ENCODE data around the gene CLMP. TPM values are rescaled to one million over a fixed set of nuclear protein-coding genes. Genes with fewer than 3 reads are reported as not detected.

Gene CLMP
- total RNA-seq, 1 donor from 2014 or later, result 34.7 TPM

- DNase-seq, result peak; percentile 69
Measured at GRCh38 chr11:123188508-123189165, 6.4 kb downstream of the CLMP start.

DNA sequence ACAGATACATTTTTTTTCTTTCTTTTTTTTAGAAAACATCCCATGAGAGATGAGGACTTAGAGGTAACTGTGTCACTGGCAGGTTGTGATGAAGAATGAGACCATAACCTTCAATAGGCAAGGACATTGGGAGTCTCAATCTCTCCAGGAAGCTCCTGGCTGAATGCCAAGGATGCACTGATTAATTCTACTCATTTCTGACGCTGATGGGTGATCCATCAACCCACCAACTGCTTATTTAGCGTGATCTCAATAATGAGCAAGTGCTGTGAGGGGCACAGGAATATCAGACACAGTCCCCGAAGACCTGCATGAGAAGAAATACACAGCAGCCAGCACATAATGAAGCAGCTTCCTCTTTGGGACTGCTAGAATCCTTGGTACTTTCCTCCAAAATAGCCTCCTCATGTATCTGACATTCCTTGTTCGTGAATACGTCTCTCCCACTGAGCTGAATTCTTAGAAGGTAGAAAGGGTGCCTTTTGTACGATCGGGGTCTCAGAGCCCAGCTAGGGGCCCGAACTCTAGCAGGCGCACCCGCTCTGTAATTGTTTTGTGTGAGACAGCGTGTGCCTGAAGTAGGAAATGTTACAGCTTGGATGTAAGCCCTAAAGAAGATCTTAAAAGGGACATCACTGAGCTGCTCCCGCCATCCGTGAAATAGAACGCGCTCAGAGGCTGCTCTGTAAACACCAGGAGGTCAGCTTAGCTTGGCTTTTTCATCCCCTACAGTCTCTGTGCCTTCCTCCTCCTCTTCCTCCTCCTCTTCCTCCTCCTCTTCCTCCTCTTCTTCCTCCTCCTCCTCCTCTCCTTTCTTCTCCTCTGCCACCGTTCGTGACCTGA lies 7.2 kb downstream of the CLMP start:
- DNase-seq, result no peak

GRCh38 chr11:123187248-123187647 lies 7.8 kb downstream of the CLMP start:
- DNase-seq, result no peak

- DNase-seq, result no peak
Measured at GRCh38 chr11:123186286-123186685, 8.8 kb downstream of the CLMP start.

GRCh38 chr11:123185326-123185725 lies 9.7 kb downstream of the CLMP start:
- DNase-seq, result no peak

GRCh38 chr11:123184531-123184930 lies 10.5 kb downstream of the CLMP start:
- DNase-seq, result no peak

- no peak for DNase-seq
Measured at GRCh38 chr11:123183391-123184099, 11.5 kb downstream of the CLMP start.

- no peak for DNase-seq
Measured at GRCh38 chr11:123181767-123182500, 13.1 kb downstream of the CLMP start.

DNA sequence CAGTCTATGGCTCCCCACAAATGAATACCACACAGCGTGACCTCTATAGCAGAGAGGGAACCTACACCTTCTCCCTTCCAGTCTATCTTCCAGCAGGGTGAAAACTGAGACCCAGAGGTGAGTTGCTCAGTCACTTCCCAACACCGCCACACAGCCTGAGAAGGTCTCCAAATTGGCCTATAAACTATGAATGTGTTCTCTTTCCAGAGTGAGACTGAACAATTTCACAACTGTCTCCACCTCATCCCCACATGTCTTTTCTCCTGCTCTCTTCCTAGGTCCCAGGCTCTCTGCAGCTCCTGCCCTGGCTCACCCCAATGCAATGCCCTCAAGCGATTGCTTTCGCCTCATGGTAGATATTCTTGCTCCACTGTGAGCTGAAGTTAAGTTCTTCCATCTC lies 14.0 kb downstream of the CLMP start:
- no peak for DNase-seq

- DNase-seq, result no peak
Measured at GRCh38 chr11:123180574-123180973, 14.5 kb downstream of the CLMP start.

DNA sequence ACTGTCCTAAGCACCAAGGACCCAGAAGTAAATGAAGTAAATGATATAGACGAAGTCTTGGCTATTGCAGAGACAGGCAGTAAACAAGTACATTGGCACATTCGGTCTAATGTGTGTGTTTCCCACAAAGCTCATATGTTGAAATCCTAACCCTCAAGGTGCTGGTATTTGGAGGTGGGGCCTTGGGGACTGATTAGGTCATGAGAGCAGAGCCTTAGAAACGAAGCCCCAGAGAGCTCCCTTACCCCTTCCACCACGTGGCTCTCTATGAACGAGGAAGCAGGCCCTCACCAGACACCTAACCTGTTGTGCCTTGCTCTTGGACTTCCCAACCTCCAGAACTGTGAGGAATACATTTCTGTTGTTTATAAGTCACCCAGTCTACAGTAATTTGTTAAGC lies 14.9 kb downstream of the CLMP start:
- DNase-seq, result no peak

DNA sequence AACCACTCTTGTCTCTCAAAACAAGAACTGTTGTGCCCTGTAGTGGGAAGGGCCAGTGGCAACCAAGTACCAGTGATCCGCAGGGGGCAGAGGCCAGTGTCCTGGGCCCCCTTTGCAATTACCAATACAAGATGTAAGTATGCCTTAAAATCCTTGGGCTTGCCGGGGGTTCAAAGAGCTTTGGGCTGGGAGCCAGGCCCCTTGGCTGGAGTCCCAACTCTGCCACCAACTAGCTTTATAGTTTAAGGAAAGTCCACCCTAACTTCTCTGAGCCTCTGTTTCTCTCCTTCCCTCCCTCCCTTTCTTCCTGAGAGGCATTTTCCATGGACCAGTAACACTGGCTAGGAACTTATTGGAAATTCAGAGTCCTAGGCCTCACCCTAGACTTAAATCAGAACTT lies 15.5 kb downstream of the CLMP start:
- no peak for DNase-seq

- no peak for DNase-seq
Measured at GRCh38 chr11:123178186-123178585, 16.9 kb downstream of the CLMP start.

GRCh38 chr11:123176785-123177184 lies 18.3 kb downstream of the CLMP start:
- no peak for DNase-seq

- DNase-seq, result peak; percentile 84
Measured at GRCh38 chr11:123174196-123175183, 20.6 kb downstream of the CLMP start.

DNA sequence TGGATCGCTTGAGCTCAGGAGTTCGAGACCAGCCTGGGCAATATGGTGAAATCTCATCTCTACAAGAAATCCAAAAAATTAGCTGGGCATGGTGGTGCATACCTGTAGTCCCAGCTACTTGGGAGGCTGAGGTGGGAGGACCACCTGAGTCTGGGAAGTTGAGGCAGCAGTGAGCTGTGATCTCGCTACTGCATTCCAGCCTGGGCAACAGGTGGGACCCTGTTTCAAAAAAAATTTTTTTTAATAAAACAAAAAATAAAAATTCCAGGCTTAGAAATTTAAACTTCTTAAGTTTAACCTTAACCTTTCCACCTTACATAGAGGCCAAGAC lies 21.2 kb downstream of the CLMP start:
- DNase-seq, result no peak

- peak; percentile 46 for DNase-seq
Measured at GRCh38 chr11:123173040-123173855, 21.8 kb downstream of the CLMP start.

DNA sequence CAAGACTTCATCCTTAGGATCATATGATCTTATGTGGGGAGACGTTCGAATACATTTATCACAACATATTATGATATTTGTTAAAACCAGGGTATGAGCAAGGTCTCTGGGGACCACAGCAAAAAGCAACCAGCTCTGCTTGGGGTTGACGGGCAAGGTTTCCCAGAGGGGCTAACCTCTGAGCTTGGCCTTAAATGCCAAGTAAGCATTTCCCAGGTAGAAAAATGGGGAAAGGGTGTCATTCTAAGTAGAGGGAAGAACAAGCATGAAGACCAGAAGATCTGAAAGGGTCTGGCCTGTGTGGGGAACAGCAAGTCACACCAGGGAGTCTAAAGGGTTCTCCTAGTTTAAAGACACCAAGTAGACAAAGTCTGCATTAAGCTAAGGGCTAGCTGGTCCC lies 24.1 kb downstream of the CLMP start:
- no peak for DNase-seq

DNA sequence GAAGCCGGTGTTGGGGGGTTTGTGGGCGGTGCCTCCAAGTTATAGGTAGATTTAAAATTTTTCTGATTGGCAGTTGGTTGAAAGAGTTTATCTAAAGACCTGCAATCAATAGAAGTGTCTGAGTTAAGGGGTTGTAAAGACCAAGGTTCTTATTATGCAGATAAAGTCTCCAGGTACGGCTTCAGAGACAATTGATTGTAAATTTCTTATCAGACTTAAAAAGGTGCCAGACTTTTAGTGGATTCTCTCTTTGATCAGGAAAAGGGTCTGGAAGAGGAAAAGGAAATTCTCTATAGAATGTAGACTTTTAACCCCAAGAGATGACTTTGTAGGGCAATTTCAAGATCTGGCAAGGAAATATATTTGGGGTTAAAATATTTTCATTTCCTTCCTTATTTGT lies 25.2 kb downstream of the CLMP start:
- DNase-seq, result no peak

- no peak for DNase-seq
Measured at GRCh38 chr11:123168955-123169484, 26.0 kb downstream of the CLMP start.

All from tongue (tissue), 2 donors.